BLaER1 treated with 17β-estradiol and CSF1 and Interleukin-3, amounts not matched to agents 10 nM and 100 nM (cell line): Measurements from ENCODE around the gene MT1H.

Source experiments
- H3K27ac ChIP-seq, 11 experiments: shearing (Covaris generic); formaldehyde crosslinking; 2 replicates each; pipeline ENCODE4 v1.8.1; 2022
- H3K27me3 ChIP-seq, 11 experiments: shearing (Covaris generic); formaldehyde crosslinking; 2 replicates each; pipeline ENCODE4 v1.8.1; 2022
- H3K36me3 ChIP-seq, 11 experiments: shearing (Covaris generic); formaldehyde crosslinking; 2 replicates each; pipeline ENCODE4 v1.8.1; 2022
- H3K4me1 ChIP-seq, 10 experiments: shearing (Covaris generic); formaldehyde crosslinking; 2 replicates each; pipeline ENCODE4 v1.8.1; 2022
- H3K4me2 ChIP-seq, 11 experiments: shearing (Covaris generic); formaldehyde crosslinking; 2 replicates each; pipeline ENCODE4 v1.8.1; 2022
- H3K4me3 ChIP-seq, 10 experiments: shearing (Covaris generic); formaldehyde crosslinking; 2 replicates each; pipeline ENCODE4 v1.8.1; 2022
- H3K9ac ChIP-seq, 11 experiments: shearing (Covaris generic); formaldehyde crosslinking; 2 replicates each; pipeline ENCODE4 v1.8.1; 2022
- H3K9me3 ChIP-seq, 11 experiments: shearing (Covaris generic); formaldehyde crosslinking; replicated peaks in 1 of 11; 2 replicates each; pipeline ENCODE4 v1.8.1; 2022
- H4K20me1 ChIP-seq, 11 experiments: shearing (Covaris generic); formaldehyde crosslinking; 2 replicates each; pipeline ENCODE4 v1.8.1; 2022
- Cebpa-rat ChIP-seq, 11 experiments: shearing (Covaris generic); IDR thresholded peaks; 2 replicates each; pipeline ENCODE4 v1.8.1; 2022

MT1H gene

DNA sequence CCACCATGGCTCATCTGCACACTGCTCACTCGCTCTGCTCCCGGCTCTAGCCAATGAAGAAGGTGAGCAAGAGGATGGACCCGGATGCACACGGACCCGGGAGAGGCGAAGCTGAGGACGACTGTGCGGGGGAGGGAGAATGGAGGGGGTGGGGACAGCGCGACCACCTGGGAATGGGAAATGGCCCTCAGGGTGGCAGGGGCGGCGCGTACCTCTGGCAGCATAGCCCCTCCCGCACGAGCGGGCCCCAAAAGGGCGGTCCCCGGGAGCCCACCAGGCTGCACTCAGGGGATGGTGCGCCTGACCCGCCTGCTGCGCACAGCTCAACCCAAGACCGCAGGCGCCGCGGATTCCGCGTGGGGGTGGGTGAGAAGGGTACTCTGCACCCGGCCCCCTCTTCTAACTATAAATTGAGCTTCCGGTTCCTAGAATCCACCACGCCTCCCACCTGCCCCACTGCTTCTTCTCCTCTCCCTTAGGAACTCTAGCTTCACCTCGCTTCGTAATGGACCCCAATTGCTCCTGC is 6.1 kb downstream of the MT1H start:
- Histone ChIP-seq H3K4me1 (peaks cover 15 to 61% (median 50%) of the 10 kb centered on the region in 10 experiments), H3K4me3 (peak overlapping the region; percentile 45 to 67 (median 54)), H3K27ac (peak overlapping the region in 5 of 11 experiments; percentile 2 to 85 (median 65); a peak in 7 of 22 replicates), H3K9ac (peak overlapping the region in 8 of 11 experiments; percentile 2 to 80 (median 55); a peak in 13 of 22 replicates), H3K27me3 (peaks cover 51 to 65% (median 60%) of the 10 kb centered on the region in 11 experiments), H3K4me2 (peak overlapping the region; percentile 82 to 97 (median 89)), H3K9me3 (no peaks in the 10 kb centered on the region), H3K36me3 (no peaks in the 10 kb centered on the region), H4K20me1 (peaks cover 0 to 5% (median 0%) of the 10 kb centered on the region in 11 experiments; a peak in 2 of 22 replicates)
- no peak for TF ChIP-seq Cebpa-rat (IDR thresholded peaks at IDR 0.05)

DNA sequence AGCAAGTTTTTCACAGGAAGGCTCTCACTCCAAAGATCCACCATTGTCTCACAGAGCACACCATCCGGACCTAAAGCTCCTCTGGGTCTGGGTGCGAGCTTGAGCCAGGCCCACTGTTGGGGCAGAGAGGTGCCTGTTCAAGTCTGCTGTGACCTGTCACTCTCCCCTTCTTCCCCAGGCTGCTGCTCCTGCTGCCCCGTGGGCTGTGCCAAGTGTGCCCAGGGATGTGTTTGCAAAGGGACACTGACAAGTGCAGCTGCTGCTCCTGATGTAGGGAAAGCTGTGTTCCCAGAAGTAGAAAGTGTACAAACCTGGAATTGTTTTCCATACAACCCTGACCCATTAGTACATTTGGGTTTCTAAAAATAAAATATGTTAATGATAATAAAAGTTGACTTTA is 7.9 kb downstream of the MT1H start:
- Histone ChIP-seq H3K9me3 (no peaks in the 10 kb centered on the region), H3K4me3 (no peak overlapping the region), H3K4me1 (peaks cover 22 to 65% (median 56%) of the 10 kb centered on the region in 10 experiments), H3K9ac (no peak overlapping the region), H3K36me3 (no peaks in the 10 kb centered on the region), H3K4me2 (peak overlapping the region in 4 of 11 experiments; percentile 85 to 92 (median 88); a peak in 3 of 22 replicates), H3K27me3 (peaks cover 33 to 48% (median 43%) of the 10 kb centered on the region in 11 experiments), H4K20me1 (no peaks in the 10 kb centered on the region), H3K27ac (no peak overlapping the region)
- no peak for TF ChIP-seq Cebpa-rat (IDR thresholded peaks at IDR 0.05)

DNA sequence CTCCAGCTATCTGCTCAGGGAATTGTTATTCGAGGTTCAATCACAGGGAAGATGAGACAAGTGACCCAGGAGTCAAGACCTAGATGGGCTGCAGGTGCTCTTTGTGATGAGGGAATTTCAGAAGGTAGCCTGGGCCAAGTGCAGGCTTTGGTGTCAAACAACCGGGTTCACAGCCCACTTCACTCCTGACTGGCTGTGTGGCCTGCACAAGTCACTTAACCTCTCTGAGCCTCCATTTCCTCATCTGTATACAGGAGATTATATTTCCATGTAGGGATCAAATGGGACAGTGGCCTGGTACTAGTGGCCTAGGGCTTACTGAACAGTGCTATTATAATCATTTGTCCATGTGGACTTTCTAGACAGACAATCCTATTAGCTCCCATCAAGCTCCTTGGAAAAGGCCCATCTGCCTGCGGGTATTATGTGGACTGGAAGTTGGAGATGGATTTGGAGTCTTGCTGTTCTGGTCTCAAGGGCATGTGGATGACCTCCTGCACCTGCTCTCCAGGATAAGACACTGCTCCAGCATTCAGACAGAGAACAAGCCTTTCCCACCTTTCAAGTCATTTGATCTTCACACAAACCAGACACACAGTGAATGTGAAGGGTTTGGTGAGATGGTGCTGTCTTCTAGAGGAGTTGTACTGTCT is 9.6 kb downstream of the MT1H start:
- TF ChIP-seq Cebpa-rat (IDR thresholded peaks at IDR 0.05) = no peak
- no peak overlapping the region for H3K4me3 ChIP-seq
- H3K9ac ChIP-seq = no peak overlapping the region
- no peaks in the 10 kb centered on the region for H3K9me3 ChIP-seq
- H3K27me3 ChIP-seq = peaks cover 27 to 35% (median 31%) of the 10 kb centered on the region in 11 experiments
- H4K20me1 ChIP-seq = peaks cover 0 to 12% (median 0%) of the 10 kb centered on the region in 11 experiments; a peak in 4 of 22 replicates
- peaks cover 37 to 64% (median 56%) of the 10 kb centered on the region in 10 experiments for H3K4me1 ChIP-seq
- no peaks in the 10 kb centered on the region; a peak in 1 of 22 replicates for H3K36me3 ChIP-seq
- no peak overlapping the region for H3K4me2 ChIP-seq
- no peak overlapping the region for H3K27ac ChIP-seq

DNA sequence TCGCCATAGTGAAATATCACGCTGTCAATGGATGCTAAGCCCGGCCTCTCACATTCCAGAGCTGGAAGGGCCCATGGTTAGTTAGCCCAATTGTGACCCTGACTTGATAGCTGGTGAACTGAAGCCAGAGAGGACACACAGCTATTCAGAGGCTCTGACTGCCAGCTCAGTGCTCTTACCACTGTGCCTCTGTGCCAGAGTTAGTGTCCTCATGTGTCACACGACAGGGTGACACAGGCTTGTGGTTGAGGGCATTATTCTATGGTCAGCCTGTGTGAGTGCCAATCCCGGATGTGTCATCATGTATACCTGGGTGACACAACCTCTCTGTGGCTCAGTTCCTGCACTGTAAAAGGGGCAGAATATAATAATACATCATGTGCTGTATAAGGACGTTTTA is 10.2 kb downstream of the MT1H start:
- Histone ChIP-seq H4K20me1 (peaks cover 0 to 12% (median 0%) of the 10 kb centered on the region in 11 experiments; a peak in 4 of 22 replicates), H3K27ac (no peak overlapping the region), H3K36me3 (no peaks in the 10 kb centered on the region; a peak in 1 of 22 replicates), H3K4me1 (peaks cover 43 to 66% (median 59%) of the 10 kb centered on the region in 10 experiments), H3K9me3 (no peaks in the 10 kb centered on the region), H3K27me3 (peaks cover 26 to 33% (median 28%) of the 10 kb centered on the region in 11 experiments), H3K4me3 (no peak overlapping the region), H3K9ac (no peak overlapping the region), H3K4me2 (no peak overlapping the region)
- TF ChIP-seq Cebpa-rat (IDR thresholded peaks at IDR 0.05) = no peak

DNA sequence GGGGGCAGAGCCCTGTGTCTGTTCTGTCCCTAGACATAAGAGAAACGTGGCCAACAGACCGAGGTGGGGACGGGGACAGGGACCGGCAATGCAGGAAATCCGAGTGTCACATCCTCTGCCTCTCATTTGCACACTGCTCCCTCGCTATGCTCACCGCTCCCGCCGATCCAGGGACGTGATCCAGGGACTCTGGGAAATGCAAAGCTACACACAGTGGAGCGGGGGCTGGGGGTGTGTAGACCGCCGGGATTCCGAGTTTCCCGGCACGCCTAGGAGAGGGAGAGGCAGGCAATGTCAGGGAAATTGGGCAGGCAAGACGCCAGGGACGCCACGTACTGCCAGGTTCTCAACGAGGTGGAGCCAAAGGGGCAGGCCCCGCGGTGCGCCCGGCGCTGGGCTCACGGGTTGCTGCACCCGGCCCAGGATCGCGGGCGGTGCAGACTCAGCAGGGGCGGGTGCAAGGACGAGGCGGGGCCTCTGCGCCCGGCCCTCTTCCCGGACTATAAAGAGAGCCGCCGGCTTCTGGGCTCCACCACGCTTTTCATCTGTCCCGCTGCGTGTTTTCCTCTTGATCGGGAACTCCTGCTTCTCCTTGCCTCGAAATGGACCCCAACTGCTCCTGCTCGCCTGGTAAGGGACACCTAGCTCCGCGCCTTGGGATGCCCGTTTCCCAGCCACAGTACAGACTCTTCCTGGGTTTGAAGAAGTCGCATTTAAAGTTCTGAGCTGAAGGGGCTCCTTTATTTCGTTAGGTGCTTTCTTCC is 12.5 kb downstream of the MT1H start, which contains the start of gene MT1X:
MT1X (plus strand) TSS at position 532 of the 764 bp plus-strand sequence; CDS start at position 603, 71 bp downstream.
- Histone ChIP-seq H3K4me1 (peaks cover 32 to 60% (median 53%) of the 10 kb centered on the region in 10 experiments), H3K9ac (peak within 1 kb of the TSS; percentile 75 to 92 (median 81)), H3K9me3 (peaks cover 9 to 13% (median 11%) of the 10 kb centered on the region in 11 experiments; a peak in 21 of 22 replicates), H3K27ac (peak within 1 kb of the TSS; percentile 30 to 89 (median 80); a peak in 21 of 22 replicates), H3K4me2 (peak within 1 kb of the TSS; percentile 90 to 99 (median 96)), H3K4me3 (peak within 1 kb of the TSS; percentile 55 to 78 (median 71)), H4K20me1 (peaks cover 0 to 12% (median 0%) of the 10 kb centered on the region in 11 experiments; a peak in 4 of 22 replicates), H3K27me3 (peaks cover 3 to 10% (median 5%) of the 10 kb centered on the region in 11 experiments; a peak in 21 of 22 replicates), H3K36me3 (peaks cover 0 to 12% (median 3%) of the 10 kb centered on the region in 11 experiments; a peak in 4 of 22 replicates)
- TF ChIP-seq Cebpa-rat (IDR thresholded peaks at IDR 0.05) = no peak

DNA sequence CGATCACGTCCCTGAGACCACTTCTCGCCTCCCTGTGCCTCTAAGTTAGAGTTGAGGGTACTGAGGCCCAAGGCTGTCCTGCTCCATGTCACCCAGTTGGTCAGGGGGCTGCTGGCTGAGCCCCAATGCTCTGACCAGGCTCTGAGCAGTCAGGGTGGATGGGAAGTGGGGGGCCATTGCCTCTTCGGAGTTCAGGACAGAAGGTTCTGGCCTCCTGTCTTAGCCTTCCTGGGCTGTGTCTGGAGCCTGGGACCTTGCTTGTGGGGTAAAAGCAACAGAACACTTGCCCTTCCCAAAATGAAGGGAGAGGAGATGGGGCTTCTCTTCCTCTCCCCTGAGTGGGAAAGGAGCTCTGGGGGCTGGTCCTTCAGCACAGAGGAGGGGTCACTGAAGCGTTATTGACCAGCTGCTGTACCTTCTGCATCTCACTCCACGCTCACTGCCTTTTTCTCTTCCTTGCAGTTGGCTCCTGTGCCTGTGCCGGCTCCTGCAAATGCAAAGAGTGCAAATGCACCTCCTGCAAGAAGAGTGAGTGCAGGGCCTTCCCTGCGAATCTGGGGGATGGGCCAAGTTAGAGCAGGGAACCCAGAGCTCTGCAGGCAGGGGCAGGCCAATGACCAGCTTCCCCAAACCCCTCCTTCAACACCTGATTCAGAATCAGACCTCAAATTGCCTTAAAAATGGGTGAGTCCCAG is 13.2 kb downstream of the MT1H start:
- Histone ChIP-seq H3K4me1 (peaks cover 32 to 60% (median 52%) of the 10 kb centered on the region in 10 experiments), H3K9ac (peak overlapping the region; percentile 75 to 92 (median 81)), H3K4me2 (peak overlapping the region; percentile 90 to 99 (median 96)), H3K27ac (peak overlapping the region; percentile 30 to 89 (median 80); a peak in 20 of 22 replicates), H3K4me3 (peak overlapping the region; percentile 55 to 78 (median 71)), H3K36me3 (peaks cover 0 to 14% (median 3%) of the 10 kb centered on the region in 11 experiments; a peak in 4 of 22 replicates), H4K20me1 (peaks cover 0 to 12% (median 0%) of the 10 kb centered on the region in 11 experiments; a peak in 4 of 22 replicates), H3K27me3 (peaks cover 0 to 3% (median 0%) of the 10 kb centered on the region in 11 experiments; a peak in 1 of 22 replicates), H3K9me3 (peaks cover 10 to 16% (median 14%) of the 10 kb centered on the region in 11 experiments; a peak in 21 of 22 replicates)
- TF ChIP-seq Cebpa-rat (IDR thresholded peaks at IDR 0.05) = no peak

DNA sequence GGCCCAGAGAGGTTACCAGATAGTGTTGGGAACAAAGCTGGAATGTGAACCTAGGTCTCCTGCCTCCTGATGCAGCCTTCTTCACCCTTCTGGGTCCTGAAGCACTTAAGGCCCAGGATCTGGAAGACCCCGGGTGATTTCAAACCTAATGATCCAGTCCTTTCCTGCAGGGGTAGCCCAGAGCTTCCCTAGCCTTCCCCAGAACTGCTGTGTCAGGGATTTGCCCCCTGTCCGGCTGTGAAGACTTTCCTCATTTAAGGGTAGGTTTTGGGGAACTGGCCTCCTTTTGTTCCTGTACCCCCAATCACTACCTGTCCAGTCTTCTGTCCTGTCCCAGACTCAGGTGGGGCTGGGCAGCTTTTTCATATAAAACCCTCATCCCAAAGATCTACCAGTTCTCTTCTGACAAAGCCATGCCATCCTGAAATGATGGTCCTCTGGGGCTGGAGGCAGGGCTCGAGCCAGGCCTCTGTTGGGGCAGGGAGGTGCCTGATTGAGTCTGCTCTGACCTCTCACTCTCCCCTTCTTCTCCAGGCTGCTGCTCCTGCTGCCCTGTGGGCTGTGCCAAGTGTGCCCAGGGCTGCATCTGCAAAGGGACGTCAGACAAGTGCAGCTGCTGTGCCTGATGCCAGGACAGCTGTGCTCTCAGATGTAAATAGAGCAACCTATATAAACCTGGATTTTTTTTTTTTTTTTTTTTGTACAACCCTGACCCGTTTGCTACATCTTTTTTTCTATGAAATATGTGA is 14.0 kb downstream of the MT1H start:
- Histone ChIP-seq H3K9me3 (peaks cover 10 to 16% (median 14%) of the 10 kb centered on the region in 11 experiments; a peak in 21 of 22 replicates), H3K36me3 (peaks cover 0 to 14% (median 3%) of the 10 kb centered on the region in 11 experiments; a peak in 4 of 22 replicates), H3K27ac (peak overlapping the region in 6 of 11 experiments; percentile 2 to 89 (median 82); a peak in 10 of 22 replicates), H3K4me3 (peak overlapping the region; percentile 55 to 78 (median 71); a peak in 19 of 20 replicates), H3K9ac (peak overlapping the region in 10 of 11 experiments; percentile 75 to 92 (median 82); a peak in 18 of 22 replicates), H3K4me2 (peak overlapping the region; percentile 90 to 99 (median 96)), H3K4me1 (peaks cover 32 to 68% (median 58%) of the 10 kb centered on the region in 10 experiments), H4K20me1 (peaks cover 0 to 12% (median 0%) of the 10 kb centered on the region in 11 experiments; a peak in 4 of 22 replicates), H3K27me3 (no peaks in the 10 kb centered on the region; a peak in 1 of 22 replicates)
- no peak for TF ChIP-seq Cebpa-rat (IDR thresholded peaks at IDR 0.05)
